Measurements from ENCODE around the gene TMED4.
A peak's percentile ranks its signal among the peaks of the same experiment; 100 is the strongest.
"Not testable (repeated sequence)": the region's sequence is repeated elsewhere in the genome, so short reads cannot be mapped to it uniquely, and the experiment has no call there.

Gene TMED4

GRCh38 chr7:44607141-44608068, 25.4 kb upstream of the TMED4 start:
- DNase-seq: no peak

GRCh38 chr7:44606341-44607140, 24.5 kb upstream of the TMED4 start, which contains the start of gene OGDH:
Gene OGDH (plus strand): TSS chr7:44606627. CDS start chr7:44624344, 17,717 bp downstream.
- peak; percentile 97 for DNase-seq

- DNase-seq: no peak
Measured at GRCh38 chr7:44604941-44605340, 22.9 kb upstream of the TMED4 start.

- DNase-seq: no peak
Measured at GRCh38 chr7:44603193-44603592, 21.2 kb upstream of the TMED4 start.

GRCh38 chr7:44602576-44602910, 20.5 kb upstream of the TMED4 start:
- DNase-seq: no peak

- no peak for DNase-seq
Measured at GRCh38 chr7:44599222-44599621, 17.2 kb upstream of the TMED4 start.

- not testable (repeated sequence) for DNase-seq
Measured at GRCh38 chr7:44597181-44597580, 15.2 kb upstream of the TMED4 start.

- no peak for DNase-seq
Measured at GRCh38 chr7:44595934-44596635, 14.1 kb upstream of the TMED4 start.

GRCh38 chr7:44590910-44591309, 8.9 kb upstream of the TMED4 start:
- DNase-seq: no peak

- DNase-seq: peak; percentile 56
Measured at GRCh38 chr7:44587843-44588711, 6.0 kb upstream of the TMED4 start.

- no peak for DNase-seq
Measured at GRCh38 chr7:44583146-44583865, 1.3 kb upstream of the TMED4 start.

- DNase-seq: no peak
Measured at GRCh38 chr7:44580945-44581878, 819 bp downstream of the TMED4 start.

- no peak for DNase-seq
Measured at GRCh38 chr7:44576228-44576627, 5.8 kb downstream of the TMED4 start.

- DNase-seq: no peak
Measured at GRCh38 chr7:44575054-44575453, 7.0 kb downstream of the TMED4 start.

GRCh38 chr7:44574287-44574872, 7.7 kb downstream of the TMED4 start:
- DNase-seq: no peak

- peak; percentile 96 for DNase-seq
Measured at GRCh38 chr7:44573464-44574286, 8.4 kb downstream of the TMED4 start, which contains the start of gene DDX56. Gene DDX56 (minus strand): TSS chr7:44573908. CDS start chr7:44573895, 13 bp downstream.

- no peak for DNase-seq
Measured at GRCh38 chr7:44572771-44573170, 9.3 kb downstream of the TMED4 start.

- DNase-seq: no peak
Measured at GRCh38 chr7:44569959-44570358, 12.1 kb downstream of the TMED4 start.
